Heart left ventricle (tissue), 16 donors: ENCODE data around the gene SYNE3. TPM values are rescaled to one million over a fixed set of nuclear protein-coding genes. Genes with fewer than 3 reads are reported as not detected.

Source experiments
- ATAC-seq, 4 donors: fragments of 200-7000 bp; cut with Tn5 transposase; one replicate each; pipeline ENCODE4 v1.9.1; 2020 to 2022; ENCODE audit warnings: moderate library complexity in 4 of 4, mild to moderate bottlenecking in 3 of 4, moderate number of reproducible peaks in 1 of 4
- DNase-seq, 5 donors: peaks; one replicate each; pipeline ENCODE4 v3.0.0-alpha.2; 2020
- H3K27ac ChIP-seq, 12 donors: fragments of 200-600 bp; sonication (generic) in 4 of 12; one replicate each; pipeline versions ENCODE4 v1.5.0 to v1.8.0; 2016 to 2022; ENCODE audit warnings: mild to moderate bottlenecking in 2 of 12
- H3K27me3 ChIP-seq, 9 donors: fragments of 200-600 bp; sonication (generic) in 2 of 9; one replicate each; pipeline versions ENCODE4 v1.5.1 to v1.8.0; 2016 to 2022; ENCODE audit warnings: mild to moderate bottlenecking in 3 of 9
- H3K36me3 ChIP-seq, 9 donors: fragments of 200-600 bp; sonication (generic) in 2 of 9; one replicate each; pipeline versions ENCODE4 v1.5.0 to v1.8.0; 2018 to 2022; ENCODE audit warnings: mild to moderate bottlenecking in 2 of 9
- H3K4me1 ChIP-seq, 12 donors: fragments of 200-600 bp; sonication (generic) in 4 of 12; one replicate each; pipeline versions ENCODE4 v1.5.0 to v1.8.0; 2016 to 2022; ENCODE audit warnings: mild to moderate bottlenecking in 3 of 12
- H3K4me3 ChIP-seq, 12 donors: fragments of 200-600 bp; sonication (generic) in 4 of 12; one replicate each; pipeline versions ENCODE4 v1.5.0 to v1.8.0; 2017 to 2022; ENCODE audit warnings: mild to moderate bottlenecking in 9 of 12, moderate library complexity in 4 of 12
- H3K9me3 ChIP-seq, 12 donors: fragments of 200-600 bp; sonication (generic) in 4 of 12; one replicate each; pipeline versions ENCODE4 v1.5.0 to v1.8.0; 2016 to 2022; ENCODE audit warnings: mild to moderate bottlenecking in 1 of 12
- CTCF ChIP-seq, 12 donors: fragments of 200-600 bp; sonication (generic) in 4 of 12; IDR thresholded peaks; one replicate each; pipeline versions ENCODE4 v1.5.0 to v1.8.0; 2018 to 2022; ENCODE audit warnings: antibody characterized with exemption in 12 of 12, mild to moderate bottlenecking in 5 of 12
- POLR2A ChIP-seq, 2 donors: fragments of 450-650 bp; IDR thresholded peaks; one replicate each; pipeline ENCODE4 v1.6.1; 2017; ENCODE audit warnings: antibody characterized with exemption in 2 of 2, mild to moderate bottlenecking in 2 of 2, moderate library complexity in 2 of 2
- WGBS, 4 donors: extraction: QIAGEN DNeasy Blood & Tissue Kit in 2 of 4; methylation state at CpG; one replicate each; pipeline versions ENCODE4 v1.1.5 to v1.1.7; 2013 to 2018; 5-methylcytosine and 5-hydroxymethylcytosine counted together
- intact Hi-C, 10 donors: fragments of 100-400 bp; cut with DNase I; formaldehyde crosslinking; loops; one replicate each; pipeline versions ENCODE4 v1.11.1 to v1.14.2; 2022
- polyA plus RNA-seq, 2 donors: library from polyadenylated mRNA; stranded (reverse); fragments of 200-250 nt; gene quantifications; one replicate each; pipeline ENCODE4 v1.2.3, GENCODE V29; 2013
- total RNA-seq, 9 donors: library from RNA; depleted of rRNA in 2 of 9; stranded (reverse); fragments of >200 nt in 2 of 9; fragmentation: NEBNext Ultra II Directional in 3 of 9; extraction: Animal tissue kit (Norgen Biotek cat#: 25700) in 3 of 9; gene quantifications; one replicate each; pipeline versions ENCODE4 v1.1.0 to v1.2.4, GENCODE V29; 2016 to 2023
- donor health status: ischemic (EF 13 %, LVEDD 7.1; RV severe dilation, severe dysfunction).
- donor health status: healthy with polysubstance abuse.
- donor health status: DM: no; HTN: yes; CAD: no.
- donor health status: DM: no; HTN: no; CAD: no.
- donor health status: ischemic (EF 25% LVEDD 6.9; RV normal size, moderate dysfunction).
- donor health status: ischemic (EF 25% LVEDD 5.7; RV mildly dilated, moderate dysfunction).
- donor health status: healthy.
- donor health status: DM: yes; HTN: yes; CAD: no.
- donor health status: ischemic (EF 35%, LVEDD 5.7; RV mildly dilated, moderate dysfunction).
- donor health status: nonischemic (EF 11% LVEDD 7.7; RV severe dilation, severe dysfunction).
- donor health status: DM: yes; HTN: yes; CAD: no.
- donor health status: PGD.
- donor health status: ischemic (EF 29% LVEDD 5.4; RV normal size, mild dysfunction).
- donor health status: nonischemic (EF 23%, LVEDD 6.1; RV moderate dilation, normal function).

The SYNE3 gene
- total and polyA plus RNA-seq, 11 donors, result 3.1 to 16.9 (median 8.0) TPM

- 31 to 48% (median 36%) methylated on average over 6 of the region's 6 CpGs for WGBS, 4 donors
- ATAC-seq (peak in 3 of 4 donors; percentile 8 to 31 (median 9)), DNase-seq (peak; percentile 63 to 83 (median 70))
- Histone ChIP-seq H3K9me3 (no peaks in the 10 kb centered on the region), H3K36me3 (no peaks in the 10 kb centered on the region), H3K27ac (peak overlapping the region; percentile 10 to 95 (median 88)), H3K4me1 (peaks cover 0 to 95% (median 69%) of the 10 kb centered on the region in 12 donors), H3K4me3 (peak overlapping the region in 1 of 12 donors; percentile 9), H3K27me3 (no peaks in the 10 kb centered on the region)
- TF ChIP-seq CTCF (IDR thresholded peaks at IDR 0.05) (no peak), POLR2A (IDR thresholded peaks at IDR 0.05) (no peak)
- intact Hi-C loops, result loop anchor here in 4 of 10 donors (5.0 kb wide), 3 partner anchors 37 to 52 kb away; no protein-coding TSS in a partner anchor
Observed at GRCh38 chr14:95519699-95520098, 3.2 kb upstream of the SYNE3 start.

DNA sequence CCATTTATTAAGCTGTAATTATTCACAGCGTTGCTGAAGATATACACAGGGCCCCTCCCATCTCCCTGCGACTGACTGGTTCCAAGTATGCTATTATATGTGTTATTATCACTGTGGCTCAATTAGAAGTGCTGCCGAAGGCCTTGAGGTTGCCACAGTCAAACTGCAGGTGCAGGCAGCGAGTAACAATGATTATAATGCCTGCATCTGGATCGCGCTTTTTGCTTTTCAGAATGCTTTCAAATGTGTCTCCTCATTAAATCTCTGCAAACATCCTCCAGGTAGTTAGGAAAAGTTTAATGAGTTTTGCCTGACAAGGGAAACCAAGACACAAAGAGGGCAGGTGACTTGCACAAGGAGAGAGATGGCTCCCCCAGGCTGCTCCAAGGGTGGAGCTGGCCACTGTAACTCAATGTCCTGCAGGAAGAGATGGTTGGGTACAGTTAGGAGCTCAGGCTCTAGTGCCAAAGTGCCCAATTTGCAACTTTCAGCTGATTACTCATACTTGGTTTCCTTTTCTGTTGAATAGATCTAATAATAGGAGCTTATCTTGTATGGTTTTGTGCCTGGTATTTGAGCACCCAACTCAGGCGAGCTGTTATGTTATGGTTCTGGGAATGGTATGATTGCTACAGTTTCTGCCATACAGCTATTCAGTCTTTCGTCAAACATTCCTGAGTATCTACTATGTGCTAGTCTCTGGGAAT lies 1.7 kb upstream of the SYNE3 start:
- Histone ChIP-seq H3K27ac (peak overlapping the region; percentile 11 to 95 (median 90)), H3K9me3 (no peaks in the 10 kb centered on the region), H3K27me3 (no peaks in the 10 kb centered on the region), H3K4me3 (peak overlapping the region in 2 of 12 donors; percentile 1 to 8), H3K36me3 (no peaks in the 10 kb centered on the region), H3K4me1 (peaks cover 0 to 95% (median 61%) of the 10 kb centered on the region in 12 donors)
- intact Hi-C loops, result loop anchor here in 4 of 10 donors (5.0 kb wide), 3 partner anchors 36 to 51 kb away; no protein-coding TSS in a partner anchor
- 57 to 68% (median 61%) methylated on average over 8 of the region's 8 CpGs for WGBS, 4 donors
- TF ChIP-seq CTCF (IDR thresholded peaks at IDR 0.05) (no peak), POLR2A (IDR thresholded peaks at IDR 0.05) (no peak)
- ATAC-seq (peak; percentile 11 to 54 (median 20)), DNase-seq (peak in 1 of 5 donors; percentile 19)

- DNase-seq, result peak; percentile 78 to 90 (median 83)
- Histone ChIP-seq H3K4me1 (peaks cover 0 to 85% (median 56%) of the 10 kb centered on the region in 12 donors), H3K27ac (peak overlapping the region; percentile 83 to 95 (median 90)), H3K27me3 (no peaks in the 10 kb centered on the region), H3K36me3 (peaks cover 0 to 3% (median 0%) of the 10 kb centered on the region in 9 donors), H3K4me3 (peak overlapping the region; percentile 62 to 93 (median 78)), H3K9me3 (no peaks in the 10 kb centered on the region)
- intact Hi-C loops, result loop anchor here in 4 of 10 donors (5.0 kb wide), 3 partner anchors 34 to 49 kb away; no protein-coding TSS in a partner anchor
- WGBS, 4 donors, result 2 to 6% (median 3%) methylated on average over 6 to 50 of the region's 50 CpGs
- TF ChIP-seq CTCF (IDR thresholded peaks at IDR 0.05) (peak in 10 of 12 donors; percentile 11 to 56 (median 42)), POLR2A (IDR thresholded peaks at IDR 0.05) (no peak)
- peak; percentile 43 to 74 (median 67) for ATAC-seq
Observed at GRCh38 chr14:95515596-95516552, 576 bp downstream of the SYNE3 start.
